Thoracic aorta (tissue), 2 donors: ENCODE results near the gene FBLL1. TPM values are rescaled to one million over a fixed set of nuclear protein-coding genes. Genes with fewer than 3 reads are reported as not detected.

Experiments
- ATAC-seq: fragments of 150-250 bp; one replicate; pipeline ENCODE4 v1.8.0; 2017; ENCODE audit warnings: low read depth; ENCODE audit not compliant: insufficient number of reproducible peaks, low FRiP score
- DNase-seq: peaks from one replicate; pipeline ENCODE4 v3.0.0-alpha.2; 2020; ENCODE audit warnings: low spot score
- H3K27ac ChIP-seq, 2 donors: fragments of 200-600 bp; sonication (generic); 1 replicate in 1 of 2; 2 replicates in 1 of 2; pipeline ENCODE4 v1.5.1; 2016; ENCODE audit warnings: mild to moderate bottlenecking in 2 of 2, moderate library complexity in 2 of 2
- H3K27me3 ChIP-seq: fragments of 200-600 bp; sonication (generic); replicated peaks from 2 replicates; pipeline ENCODE4 v1.6.0; 2016; ENCODE audit warnings: mild to moderate bottlenecking; ENCODE audit not compliant: insufficient read depth
- H3K36me3 ChIP-seq: fragments of 200-600 bp; sonication (generic); one replicate; pipeline ENCODE4 v1.5.1; 2016
- H3K4me1 ChIP-seq, 2 donors: fragments of 200-600 bp; sonication (generic); 1 replicate in 1 of 2; 2 replicates in 1 of 2; pipeline versions ENCODE4 v1.5.1 to v1.6.0; 2016; ENCODE audit warnings: low read depth in 2 of 2, mild to moderate bottlenecking in 1 of 2; ENCODE audit not compliant: control insufficient read depth in 1 of 2
- H3K4me3 ChIP-seq: fragments of 200-600 bp; sonication (generic); 2 replicates; pipeline ENCODE4 v1.5.1; 2016; ENCODE audit warnings: mild to moderate bottlenecking
- H3K9me3 ChIP-seq: fragments of 200-600 bp; sonication (generic); 2 replicates; pipeline ENCODE4 v1.5.1; 2016
- CTCF ChIP-seq: fragments of 200-600 bp; sonication (generic); IDR thresholded peaks from one replicate; pipeline ENCODE4 v1.5.1; 2019; ENCODE audit warnings: antibody characterized with exemption
- total RNA-seq, 2 donors: library from RNA; depleted of rRNA; stranded (reverse); fragments of >200 nt; gene quantifications; one replicate each; pipeline versions ENCODE4 v1.1.0 to v1.2.3, GENCODE V29; 2016

The FBLL1 gene
- total RNA-seq, 2 donors from 2014 or later, result not detected

GRCh38 chr5:168553377-168554130 lies 24.4 kb downstream of the FBLL1 start:
- peaks cover 6% of the 10 kb centered on the region for H3K36me3 ChIP-seq
- no peak for ATAC-seq

DNA sequence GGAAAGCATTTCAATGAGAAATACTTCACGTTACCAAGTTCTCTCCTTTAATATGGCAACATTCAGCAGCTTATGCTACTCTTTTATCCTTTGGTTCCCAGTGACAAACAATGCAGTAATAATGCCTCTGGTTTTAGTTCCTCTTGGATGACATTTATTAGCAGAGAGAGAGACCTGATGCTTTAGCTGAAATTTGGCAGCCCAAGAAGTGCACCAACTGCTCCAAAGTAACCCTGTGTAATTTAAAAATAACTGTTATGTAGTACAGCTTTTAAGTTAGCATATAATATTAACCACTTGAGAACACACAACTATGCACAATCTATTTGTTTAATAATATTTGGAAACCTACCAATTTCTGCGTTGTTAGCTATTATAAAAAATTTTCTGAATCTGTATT lies 28.3 kb downstream of the FBLL1 start:
- Histone ChIP-seq H3K4me1 (peaks cover 0 to 6% of the 10 kb centered on the region in 2 donors), H3K27me3 (no peaks in the 10 kb centered on the region), H3K27ac (no peak overlapping the region), H3K4me3 (no peak overlapping the region), H3K36me3 (peaks cover 8% of the 10 kb centered on the region), H3K9me3 (no peaks in the 10 kb centered on the region)
- TF ChIP-seq CTCF, result no peak
- ATAC-seq (no peak), DNase-seq (no peak)

More at GRCh38 chr5:168553377-168554130, 24.4 kb downstream of the FBLL1 start:
- no peaks in the 10 kb centered on the region for H3K9me3 ChIP-seq
- H3K4me1 ChIP-seq, result peaks cover 0 to 16% of the 10 kb centered on the region in 2 donors
- no peak for TF ChIP-seq CTCF
- DNase-seq, result no peak
- no peak overlapping the region for H3K27ac ChIP-seq
- H3K27me3 ChIP-seq, result no peaks in the 10 kb centered on the region
- no peak overlapping the region for H3K4me3 ChIP-seq

GRCh38 chr5:168562279-168562678 lies 33.2 kb downstream of the FBLL1 start:
- DNase-seq (no peak), ATAC-seq (no peak)
- no peak overlapping the region for H3K4me3 ChIP-seq
- H3K27ac ChIP-seq, result no peak overlapping the region
- no peak for TF ChIP-seq CTCF
- no peaks in the 10 kb centered on the region for H3K4me1 ChIP-seq
- H3K27me3 ChIP-seq, result no peaks in the 10 kb centered on the region
- peaks cover 5% of the 10 kb centered on the region for H3K36me3 ChIP-seq
- H3K9me3 ChIP-seq, result no peaks in the 10 kb centered on the region

GRCh38 chr5:168563959-168564358 lies 34.9 kb downstream of the FBLL1 start:
- peaks cover 7% of the 10 kb centered on the region for H3K36me3 ChIP-seq
- H3K9me3 ChIP-seq, result no peaks in the 10 kb centered on the region
- no peak for DNase-seq
- no peaks in the 10 kb centered on the region for H3K4me1 ChIP-seq
- H3K27ac ChIP-seq, result no peak overlapping the region
- H3K27me3 ChIP-seq, result no peaks in the 10 kb centered on the region
- no peak for ATAC-seq
- no peak overlapping the region for H3K4me3 ChIP-seq
- TF ChIP-seq CTCF, result no peak

DNA sequence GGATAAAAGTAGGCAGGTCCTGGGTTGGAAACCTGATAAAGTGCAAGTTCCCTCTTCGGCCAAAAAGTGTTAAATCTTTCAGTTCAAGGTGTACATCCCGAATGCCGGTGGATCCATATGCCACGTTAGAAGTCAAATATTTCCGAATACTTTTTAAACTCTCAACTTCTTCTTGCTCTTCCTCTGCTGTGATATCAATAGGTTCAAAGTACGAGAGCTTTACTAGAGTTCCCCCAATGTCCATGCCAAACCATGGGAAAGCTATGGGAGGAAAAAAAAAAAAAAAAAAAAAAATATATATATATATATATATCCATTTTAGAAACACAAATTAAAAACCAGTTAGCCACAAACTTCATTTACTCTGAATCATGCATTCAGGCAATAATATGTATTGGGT lies 39.6 kb downstream of the FBLL1 start:
- Histone ChIP-seq H3K27me3 (no peaks in the 10 kb centered on the region), H3K9me3 (no peaks in the 10 kb centered on the region), H3K36me3 (peaks cover 7% of the 10 kb centered on the region), H3K4me1 (peaks cover 0 to 8% of the 10 kb centered on the region in 2 donors), H3K27ac (no peak overlapping the region), H3K4me3 (no peak overlapping the region)
- ATAC-seq (no peak), DNase-seq (no peak)
- TF ChIP-seq CTCF, result no peak
